ENCODE data around the gene MZF1.

GRCh38 chr19:58560921-58561320 is 12.2 kb downstream of the MZF1 start:
- no peak for TF ChIP-seq CTCF (IDR thresholded peaks at IDR 0.05)
- TF ChIP-seq POLR2AphosphoS5 (IDR thresholded peaks at IDR 0.05), result no peak

All from prostate gland (tissue), 2 donors.